ENCODE measurements around the gene FOXL2. TPM values are rescaled to one million over a fixed set of nuclear protein-coding genes. Genes with fewer than 3 reads are reported as not detected.
A peak's percentile ranks its signal among the peaks of the same experiment; 100 is the strongest.

FOXL2 gene
- total RNA-seq, 2 donors from 2014 or later = not detected

DNA sequence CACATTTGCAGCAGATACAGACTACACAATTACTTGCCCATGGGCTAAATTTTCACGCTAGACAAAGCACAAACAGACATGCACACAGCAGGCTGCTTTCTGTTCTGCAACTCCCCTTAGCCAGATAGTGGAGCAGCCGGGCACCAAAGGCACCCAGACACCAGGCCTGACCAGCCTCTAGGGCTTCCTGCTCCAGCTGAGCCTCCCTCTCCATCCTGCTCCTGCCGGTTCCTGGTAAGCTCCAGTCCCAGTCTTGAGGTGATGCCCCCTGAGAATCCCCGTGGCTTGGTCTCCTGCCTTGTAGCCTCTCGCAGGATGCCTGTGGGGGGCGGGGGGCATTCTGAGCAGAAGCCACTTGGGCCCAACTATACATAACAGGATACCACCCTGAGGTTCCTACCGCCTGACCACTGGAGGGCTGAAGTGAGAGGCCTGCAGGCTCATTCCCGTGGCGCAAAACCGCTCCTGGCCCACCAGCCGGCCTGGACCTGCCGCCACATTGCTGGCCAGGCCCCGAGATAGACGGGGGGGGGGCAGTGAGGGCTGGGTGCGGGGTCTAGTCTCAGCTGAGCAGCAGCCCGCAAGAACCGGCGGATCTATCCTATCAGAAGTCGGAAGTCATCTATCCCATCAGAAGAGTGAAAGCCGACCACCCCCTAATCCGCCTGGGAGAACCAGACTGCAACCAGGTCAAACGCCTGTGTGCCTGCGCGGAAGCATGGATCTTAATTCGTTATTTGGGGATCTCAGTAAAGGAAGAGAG is 3.9 kb downstream of the FOXL2 start:
- no peak for ATAC-seq (ENCODE audit: insufficient number of reproducible peaks, low FRiP score, low read depth)
- no peaks in the 10 kb centered on the region for H3K36me3 ChIP-seq
- TF ChIP-seq CTCF (IDR thresholded peaks at IDR 0.05) = no peak
- DNase-seq (ENCODE audit: low spot score) = no peak
- no peak overlapping the region for H3K4me3 ChIP-seq
- H3K4me1 ChIP-seq (ENCODE audit: control insufficient read depth in 1 of 2, low read depth in 2 of 2) = peaks cover 28 to 45% of the 10 kb centered on the region in 2 donors
- H3K9me3 ChIP-seq = no peaks in the 10 kb centered on the region
- H3K27me3 ChIP-seq (replicated peaks; ENCODE audit: insufficient read depth) = peaks cover 65% of the 10 kb centered on the region
- H3K27ac ChIP-seq = peak overlapping the region in 1 of 2 donors; percentile 18

- H3K9me3 ChIP-seq = no peaks in the 10 kb centered on the region
- TF ChIP-seq CTCF (IDR thresholded peaks at IDR 0.05) = no peak
- DNase-seq (ENCODE audit: low spot score) (no peak), ATAC-seq (ENCODE audit: insufficient number of reproducible peaks, low FRiP score, low read depth) (no peak)
- peaks cover 72% of the 10 kb centered on the region for H3K27me3 ChIP-seq (replicated peaks; ENCODE audit: insufficient read depth)
- H3K4me3 ChIP-seq = no peak overlapping the region
- peaks cover 32 to 51% of the 10 kb centered on the region in 2 donors for H3K4me1 ChIP-seq (ENCODE audit: control insufficient read depth in 1 of 2, low read depth in 2 of 2)
- no peak overlapping the region for H3K27ac ChIP-seq
- no peaks in the 10 kb centered on the region for H3K36me3 ChIP-seq
These were observed 4.7 kb downstream of the FOXL2 start for GRCh38 chr3:138942271-138942670.

- Histone ChIP-seq H3K9me3 (no peaks in the 10 kb centered on the region), H3K36me3 (no peaks in the 10 kb centered on the region), H3K27me3 (replicated peaks; ENCODE audit: insufficient read depth) (peaks cover 74% of the 10 kb centered on the region), H3K4me1 (ENCODE audit: control insufficient read depth in 1 of 2, low read depth in 2 of 2) (peaks cover 30 to 51% of the 10 kb centered on the region in 2 donors), H3K27ac (no peak overlapping the region), H3K4me3 (no peak overlapping the region)
- DNase-seq (ENCODE audit: low spot score) (no peak), ATAC-seq (ENCODE audit: insufficient number of reproducible peaks, low FRiP score, low read depth) (no peak)
- TF ChIP-seq CTCF (IDR thresholded peaks at IDR 0.05) = no peak
These were observed 5.6 kb downstream of the FOXL2 start for GRCh38 chr3:138941259-138941885.

- no peak for TF ChIP-seq CTCF (IDR thresholded peaks at IDR 0.05)
- Histone ChIP-seq H3K36me3 (no peaks in the 10 kb centered on the region), H3K27ac (no peak overlapping the region), H3K9me3 (no peaks in the 10 kb centered on the region), H3K4me3 (no peak overlapping the region), H3K27me3 (replicated peaks; ENCODE audit: insufficient read depth) (peaks cover 70% of the 10 kb centered on the region), H3K4me1 (ENCODE audit: control insufficient read depth in 1 of 2, low read depth in 2 of 2) (peaks cover 34 to 52% of the 10 kb centered on the region in 2 donors)
- no peak for ATAC-seq (ENCODE audit: insufficient number of reproducible peaks, low FRiP score, low read depth)
- no peak for DNase-seq (ENCODE audit: low spot score)
These were observed 6.5 kb downstream of the FOXL2 start for GRCh38 chr3:138940446-138940845.

DNA sequence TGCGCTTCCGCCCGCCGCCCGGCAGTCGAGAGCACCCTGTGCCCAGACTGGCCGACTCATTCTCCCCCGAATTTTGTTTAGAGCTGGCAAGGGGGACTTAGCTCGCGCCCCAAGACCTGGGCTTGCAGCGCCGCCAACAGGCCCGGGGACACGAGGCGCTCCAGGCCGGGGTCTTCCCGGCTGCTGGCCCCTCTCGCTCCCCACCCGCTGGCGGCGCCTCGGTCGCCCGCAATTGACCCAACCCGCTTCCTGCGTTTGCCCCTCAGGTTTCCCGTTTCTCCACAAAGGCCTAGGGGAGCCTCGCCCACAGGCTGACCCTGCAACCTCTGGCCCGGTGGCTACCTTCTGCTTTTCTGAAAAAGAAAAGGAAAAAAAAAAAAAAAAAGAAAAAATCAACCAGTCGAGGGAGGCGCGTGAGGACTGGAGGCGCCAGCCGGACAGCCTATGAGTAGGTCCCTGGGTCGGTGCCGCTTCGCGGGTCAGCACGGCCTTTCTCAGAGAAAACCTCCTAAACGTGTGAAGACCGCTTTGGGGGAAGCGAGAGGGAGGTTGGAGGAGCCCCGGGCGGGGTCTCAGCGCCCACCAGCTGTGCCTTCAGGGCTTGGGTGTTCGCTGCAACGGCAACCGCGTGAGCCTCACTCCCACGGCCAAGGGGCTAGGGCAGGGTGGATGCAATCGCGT is 7.2 kb downstream of the FOXL2 start:
- peaks cover 68% of the 10 kb centered on the region for H3K27me3 ChIP-seq (replicated peaks; ENCODE audit: insufficient read depth)
- peak overlapping the region in 1 of 2 donors; percentile 11 for H3K27ac ChIP-seq

More for the DNA sequence above, 7.2 kb downstream of the FOXL2 start:
- no peak for TF ChIP-seq CTCF (IDR thresholded peaks at IDR 0.05)
- Histone ChIP-seq H3K36me3 (no peaks in the 10 kb centered on the region), H3K4me3 (no peak overlapping the region), H3K9me3 (no peaks in the 10 kb centered on the region), H3K4me1 (ENCODE audit: control insufficient read depth in 1 of 2, low read depth in 2 of 2) (peaks cover 28 to 45% of the 10 kb centered on the region in 2 donors)
- DNase-seq (ENCODE audit: low spot score) (no peak), ATAC-seq (ENCODE audit: insufficient number of reproducible peaks, low FRiP score, low read depth) (no peak)

Data from thoracic aorta (tissue), 2 donors.